Natural killer cell (primary cell): ENCODE measurements around the gene SNTB2. TPM values are rescaled to one million over a fixed set of nuclear protein-coding genes. Genes with fewer than 3 reads are reported as not detected.

Experiments
- ATAC-seq, 3 donors: fragments of 150-1000 bp in 2 of 3; fragments of 200-7000 bp in 1 of 3; cut with Tn5 transposase; 1 replicate in 1 of 3; 2 replicates in 2 of 3; pipeline ENCODE4 v1.10.0; 2021; ENCODE audit warnings: mild to moderate bottlenecking in 2 of 3, moderate library complexity in 2 of 3
- DNase-seq, 2 donors: peaks; one replicate each; pipeline versions ENCODE4 v3.0.0 to v3.0.0-alpha.2; 2013 to 2021; ENCODE audit warnings: mixed read lengths in 1 of 2
- H3K27ac ChIP-seq: one replicate; pipeline ENCODE4 v1.5.1; 2013; ENCODE audit warnings: mild to moderate bottlenecking, low read length
- H3K27me3 ChIP-seq: one replicate; pipeline ENCODE4 v1.6.1; 2013; ENCODE audit warnings: low read length; ENCODE audit not compliant: control insufficient read depth, insufficient read depth
- H3K36me3 ChIP-seq: one replicate; pipeline ENCODE4 v1.6.1; 2013; ENCODE audit warnings: low read length; ENCODE audit not compliant: control insufficient read depth, insufficient read depth
- H3K4me1 ChIP-seq: one replicate; pipeline ENCODE4 v1.6.1; 2013; ENCODE audit warnings: low read length; ENCODE audit not compliant: control insufficient read depth, insufficient read depth
- H3K4me3 ChIP-seq: one replicate; pipeline ENCODE4 v1.5.1; 2013; ENCODE audit warnings: low read length
- H3K9me3 ChIP-seq: one replicate; pipeline ENCODE4 v1.6.1; 2013; ENCODE audit warnings: low read length; ENCODE audit not compliant: control insufficient read depth, insufficient read depth
- H3K27ac Mint-ChIP-seq, 2 donors: one replicate each; pipeline ENCODE4 v1.8.0; 2022; ENCODE audit warnings: mild to moderate bottlenecking in 2 of 2, mixed read lengths in 2 of 2, moderate library complexity in 1 of 2
- H3K27me3 Mint-ChIP-seq, 2 donors: one replicate each; pipeline ENCODE4 v1.8.0; 2022; ENCODE audit warnings: low read depth in 2 of 2, mixed read lengths in 2 of 2
- H3K36me3 Mint-ChIP-seq: one replicate; pipeline ENCODE4 v1.8.0; 2022; ENCODE audit warnings: mixed read lengths
- H3K4me1 Mint-ChIP-seq, 2 donors: one replicate each; pipeline ENCODE4 v1.8.0; 2022; ENCODE audit warnings: mixed read lengths in 2 of 2
- H3K4me3 Mint-ChIP-seq: one replicate; pipeline ENCODE4 v1.8.0; 2022; ENCODE audit warnings: mild to moderate bottlenecking, moderate library complexity, mixed read lengths
- H3K9me3 Mint-ChIP-seq, 2 donors: one replicate each; pipeline ENCODE4 v1.8.0; 2022; ENCODE audit warnings: mixed read lengths in 2 of 2
- WGBS: methylation state at CpG from one replicate; pipeline ENCODE4 v1.1.7; 2013; ENCODE audit warnings: missing lambda C conversion rate; ENCODE audit not compliant: insufficient coverage; 5-methylcytosine and 5-hydroxymethylcytosine counted together
- intact Hi-C: fragments of 100-400 bp; cut with micrococcal nuclease; formaldehyde crosslinking; loops from one replicate; pipeline ENCODE4 v1.14.2; 2022
- total RNA-seq, 4 donors: library from RNA; stranded (reverse); fragments of 120-200 nt in 1 of 4; gene quantifications; one replicate each; pipeline versions ENCODE4 v1.2.3 to v1.2.4, GENCODE V29; 2013 to 2022
- TF ChIP-seq, protein P1 (sequence below): fragments of 200-600 bp; IDR thresholded peaks from one replicate; pipeline ENCODE4 v1.8.0; 2022; ENCODE audit warnings: antibody characterized with exemption

The SNTB2 gene
- total RNA-seq, 3 donors from 2014 or later (not counting 1 experiment from before 2014, with no cell fraction given): 43.8 to 55.2 (median 49.9) TPM

DNA sequence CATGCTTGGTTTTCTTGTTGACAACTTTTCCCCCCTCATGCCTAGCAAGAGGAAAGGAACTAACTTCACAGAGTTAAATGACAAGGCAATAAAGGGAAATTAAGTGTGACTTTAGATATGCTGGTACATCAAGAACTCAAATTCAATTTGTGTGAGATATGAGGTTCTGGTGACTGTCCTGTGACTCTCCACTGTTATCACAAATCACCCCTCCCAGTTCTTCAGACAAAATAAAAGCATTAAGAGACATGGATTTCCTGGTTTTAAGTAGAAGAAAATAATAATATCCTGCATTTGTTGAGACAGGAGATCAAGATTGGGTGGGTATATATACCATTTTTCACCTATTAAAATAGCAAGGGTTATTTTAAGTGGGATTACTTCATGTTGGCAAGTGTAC lies 46.2 kb downstream of the SNTB2 start:
- no peaks in the 10 kb centered on the region for H3K9me3 Mint-ChIP-seq
- DNase-seq (no peak), ATAC-seq (no peak)
- Histone ChIP-seq H3K27ac (no peak overlapping the region), H3K27me3 (no peaks in the 10 kb centered on the region), H3K4me1 (no peaks in the 10 kb centered on the region), H3K9me3 (no peaks in the 10 kb centered on the region), H3K36me3 (no peaks in the 10 kb centered on the region), H3K4me3 (no peak overlapping the region)
- no peak overlapping the region for H3K4me3 Mint-ChIP-seq
- no peak overlapping the region for H3K27ac Mint-ChIP-seq
- H3K27me3 Mint-ChIP-seq: no peaks in the 10 kb centered on the region
- H3K36me3 Mint-ChIP-seq: no peaks in the 10 kb centered on the region
- intact Hi-C loops: no loop called here
- TF ChIP-seq, protein P1, sequence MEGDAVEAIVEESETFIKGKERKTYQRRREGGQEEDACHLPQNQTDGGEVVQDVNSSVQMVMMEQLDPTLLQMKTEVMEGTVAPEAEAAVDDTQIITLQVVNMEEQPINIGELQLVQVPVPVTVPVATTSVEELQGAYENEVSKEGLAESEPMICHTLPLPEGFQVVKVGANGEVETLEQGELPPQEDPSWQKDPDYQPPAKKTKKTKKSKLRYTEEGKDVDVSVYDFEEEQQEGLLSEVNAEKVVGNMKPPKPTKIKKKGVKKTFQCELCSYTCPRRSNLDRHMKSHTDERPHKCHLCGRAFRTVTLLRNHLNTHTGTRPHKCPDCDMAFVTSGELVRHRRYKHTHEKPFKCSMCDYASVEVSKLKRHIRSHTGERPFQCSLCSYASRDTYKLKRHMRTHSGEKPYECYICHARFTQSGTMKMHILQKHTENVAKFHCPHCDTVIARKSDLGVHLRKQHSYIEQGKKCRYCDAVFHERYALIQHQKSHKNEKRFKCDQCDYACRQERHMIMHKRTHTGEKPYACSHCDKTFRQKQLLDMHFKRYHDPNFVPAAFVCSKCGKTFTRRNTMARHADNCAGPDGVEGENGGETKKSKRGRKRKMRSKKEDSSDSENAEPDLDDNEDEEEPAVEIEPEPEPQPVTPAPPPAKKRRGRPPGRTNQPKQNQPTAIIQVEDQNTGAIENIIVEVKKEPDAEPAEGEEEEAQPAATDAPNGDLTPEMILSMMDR: no peak
- H3K4me1 Mint-ChIP-seq: peaks cover 6 to 9% of the 10 kb centered on the region in 2 donors

DNA sequence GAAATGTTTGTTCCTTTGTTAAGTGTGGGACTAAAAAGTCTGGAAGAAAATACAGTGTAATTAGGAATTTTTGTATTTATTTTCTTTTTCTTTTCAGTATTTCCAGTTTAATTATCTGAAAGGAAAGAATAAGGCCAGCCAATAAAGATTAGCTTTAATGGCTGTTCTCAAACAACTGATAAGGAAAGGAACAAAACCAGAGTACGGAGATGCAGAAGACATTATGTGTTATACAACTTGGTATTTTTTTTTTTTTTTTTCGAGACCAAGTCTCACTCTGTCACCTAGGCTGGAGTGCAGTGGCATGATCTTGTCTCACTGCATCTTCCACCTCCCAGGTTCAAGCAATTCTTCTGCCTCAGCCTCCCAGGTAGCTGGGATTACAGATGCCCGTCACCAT lies 47.5 kb downstream of the SNTB2 start:
- ATAC-seq (no peak), DNase-seq (no peak)
- Histone ChIP-seq H3K4me1 (no peaks in the 10 kb centered on the region), H3K9me3 (no peaks in the 10 kb centered on the region), H3K27me3 (no peaks in the 10 kb centered on the region), H3K4me3 (no peak overlapping the region), H3K36me3 (no peaks in the 10 kb centered on the region), H3K27ac (no peak overlapping the region)
- TF ChIP-seq, protein P1: no peak
- H3K4me3 Mint-ChIP-seq: no peak overlapping the region
- H3K9me3 Mint-ChIP-seq: no peaks in the 10 kb centered on the region
- intact Hi-C loops: no loop called here
- no peaks in the 10 kb centered on the region for H3K27me3 Mint-ChIP-seq
- peaks cover 4 to 6% of the 10 kb centered on the region in 2 donors for H3K4me1 Mint-ChIP-seq
- H3K27ac Mint-ChIP-seq: no peak overlapping the region
- H3K36me3 Mint-ChIP-seq: no peaks in the 10 kb centered on the region
- 93% methylated on average over 3 of the region's 3 CpGs for WGBS

DNA sequence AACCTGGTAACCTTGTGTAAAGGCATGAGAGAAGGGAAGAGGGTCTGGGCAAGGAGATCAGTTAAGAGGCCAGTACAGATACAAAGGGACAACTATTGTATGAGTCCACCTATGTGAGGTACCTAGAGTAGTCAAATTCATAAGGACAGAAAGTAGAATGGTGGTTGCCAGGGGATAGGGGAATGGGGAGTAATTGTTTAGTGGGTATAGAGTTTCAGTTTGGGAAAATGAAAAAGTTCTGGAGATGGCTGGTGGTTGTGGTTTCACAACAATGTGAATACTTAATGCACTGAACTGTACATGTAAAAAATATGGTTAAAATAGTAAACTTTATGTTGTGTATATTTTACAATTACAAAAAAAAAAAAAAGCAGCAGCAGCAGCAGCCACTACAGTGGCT lies 49.4 kb downstream of the SNTB2 start:
- H3K4me1 ChIP-seq: no peaks in the 10 kb centered on the region
- no peak overlapping the region for H3K4me3 ChIP-seq
- no peaks in the 10 kb centered on the region for H3K36me3 ChIP-seq
- peak in 1 of 3 donors; percentile 34 for ATAC-seq
- H3K27me3 ChIP-seq: no peaks in the 10 kb centered on the region
- no peaks in the 10 kb centered on the region for H3K9me3 ChIP-seq
- intact Hi-C loops: no loop called here
- no peak for DNase-seq
- no peaks in the 10 kb centered on the region for H3K9me3 Mint-ChIP-seq
- no peak overlapping the region for H3K27ac Mint-ChIP-seq
- H3K36me3 Mint-ChIP-seq: no peaks in the 10 kb centered on the region
- peaks cover 7 to 11% of the 10 kb centered on the region in 2 donors for H3K4me1 Mint-ChIP-seq
- H3K4me3 Mint-ChIP-seq: no peak overlapping the region
- TF ChIP-seq, protein P1: no peak
- no peaks in the 10 kb centered on the region for H3K27me3 Mint-ChIP-seq
- H3K27ac ChIP-seq: no peak overlapping the region

DNA sequence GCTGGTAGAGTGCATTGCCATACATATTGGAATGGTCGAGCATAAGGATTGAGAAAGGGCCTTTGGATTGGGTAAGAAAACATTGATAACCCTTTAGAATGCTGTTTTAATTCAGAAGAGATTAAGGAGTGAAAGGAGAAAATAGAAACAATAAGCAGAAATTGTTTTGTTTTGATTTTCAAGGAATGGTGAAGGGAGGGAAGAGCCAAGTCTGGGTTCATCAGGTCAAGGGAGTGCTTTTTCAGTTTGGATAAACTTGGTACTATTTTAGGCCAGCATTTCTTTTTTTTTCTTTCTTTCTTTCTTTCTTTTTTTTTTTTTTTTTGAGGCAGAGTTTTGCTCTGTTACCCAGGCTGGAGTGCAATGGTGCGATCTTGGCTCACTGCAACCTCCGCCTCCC lies 50.3 kb downstream of the SNTB2 start:
- Mint-ChIP-seq H3K4me3 (no peak overlapping the region), H3K36me3 (no peaks in the 10 kb centered on the region), H3K27ac (no peak overlapping the region), H3K4me1 (peaks cover 7 to 11% of the 10 kb centered on the region in 2 donors), H3K27me3 (no peaks in the 10 kb centered on the region), H3K9me3 (no peaks in the 10 kb centered on the region)
- no peaks in the 10 kb centered on the region for H3K4me1 ChIP-seq
- H3K27ac ChIP-seq: no peak overlapping the region
- H3K36me3 ChIP-seq: no peaks in the 10 kb centered on the region
- intact Hi-C loops: no loop called here
- 100% methylated on average over 3 of the region's 3 CpGs for WGBS
- H3K4me3 ChIP-seq: no peak overlapping the region
- DNase-seq (no peak), ATAC-seq (no peak)
- TF ChIP-seq, protein P1: no peak
- no peaks in the 10 kb centered on the region for H3K27me3 ChIP-seq
- no peaks in the 10 kb centered on the region for H3K9me3 ChIP-seq
